ENCODE data around the gene MTMR1. TPM values are rescaled to one million over a fixed set of nuclear protein-coding genes. Genes with fewer than 3 reads are reported as not detected.

Gene MTMR1
- total RNA-seq, 1 experiment from 2014 or later: 23.6 TPM

DNA sequence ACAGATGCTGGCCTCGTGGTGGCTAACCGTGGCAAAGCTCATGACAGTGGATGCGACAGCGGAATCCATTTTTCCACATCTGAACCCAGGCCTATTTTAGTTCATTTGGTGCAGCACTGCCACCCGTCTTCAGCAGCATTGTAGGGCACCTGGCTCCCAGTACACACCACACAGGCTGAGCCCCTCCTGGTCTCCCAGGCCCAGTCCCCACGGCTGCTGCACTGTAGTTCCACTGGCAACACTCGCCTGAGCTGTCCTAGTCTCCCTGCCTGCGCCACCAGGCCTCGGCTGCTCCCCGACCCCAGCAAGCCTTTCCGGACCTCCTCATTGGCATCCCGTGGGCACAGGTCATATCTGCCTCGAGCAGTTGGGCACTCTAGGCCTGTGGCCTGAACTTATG lies 76.2 kb downstream of the MTMR1 start:
- Histone ChIP-seq H3K36me3 (ENCODE audit: insufficient read depth, low read length, poor library complexity, severe bottlenecking) (no peaks in the 10 kb centered on the region), H3K27ac (ENCODE audit: low read depth, low read length, poor library complexity, severe bottlenecking) (no peak overlapping the region), H3K9me3 (ENCODE audit: low read depth, low read length, poor library complexity, severe bottlenecking) (no peaks in the 10 kb centered on the region), H3K4me1 (ENCODE audit: insufficient read depth, low read length, poor library complexity, severe bottlenecking) (no peaks in the 10 kb centered on the region), H3K27me3 (replicated peaks; ENCODE audit: insufficient read depth, low read depth, low read length, poor library complexity) (no peaks in the 10 kb centered on the region), H3K4me3 (ENCODE audit: low read depth, low read length, poor library complexity, severe bottlenecking) (no peak overlapping the region)
- intact Hi-C loops (cut with micrococcal nuclease; ENCODE audit: unreplicated experiment): no loop called here
- POLR2A ChIA-PET (ENCODE audit: low non-redundant PET): no interaction called here
- no peak for TF ChIP-seq EZH2 (IDR thresholded peaks at IDR 0.05; ENCODE audit: borderline replicate concordance, low read depth, low read length, poor library complexity, severe bottlenecking)
- TF ChIP-seq, protein P1, sequence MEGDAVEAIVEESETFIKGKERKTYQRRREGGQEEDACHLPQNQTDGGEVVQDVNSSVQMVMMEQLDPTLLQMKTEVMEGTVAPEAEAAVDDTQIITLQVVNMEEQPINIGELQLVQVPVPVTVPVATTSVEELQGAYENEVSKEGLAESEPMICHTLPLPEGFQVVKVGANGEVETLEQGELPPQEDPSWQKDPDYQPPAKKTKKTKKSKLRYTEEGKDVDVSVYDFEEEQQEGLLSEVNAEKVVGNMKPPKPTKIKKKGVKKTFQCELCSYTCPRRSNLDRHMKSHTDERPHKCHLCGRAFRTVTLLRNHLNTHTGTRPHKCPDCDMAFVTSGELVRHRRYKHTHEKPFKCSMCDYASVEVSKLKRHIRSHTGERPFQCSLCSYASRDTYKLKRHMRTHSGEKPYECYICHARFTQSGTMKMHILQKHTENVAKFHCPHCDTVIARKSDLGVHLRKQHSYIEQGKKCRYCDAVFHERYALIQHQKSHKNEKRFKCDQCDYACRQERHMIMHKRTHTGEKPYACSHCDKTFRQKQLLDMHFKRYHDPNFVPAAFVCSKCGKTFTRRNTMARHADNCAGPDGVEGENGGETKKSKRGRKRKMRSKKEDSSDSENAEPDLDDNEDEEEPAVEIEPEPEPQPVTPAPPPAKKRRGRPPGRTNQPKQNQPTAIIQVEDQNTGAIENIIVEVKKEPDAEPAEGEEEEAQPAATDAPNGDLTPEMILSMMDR (conservative IDR thresholded peaks at IDR 0.05; ENCODE audit: low read depth, low read length): no peak
- no peak for DNase-seq (ENCODE audit: low spot score)
- CTCF ChIA-PET: no interaction called here
- BruUV-seq (replicated peaks): no TSS peak

- H3K9me3 ChIP-seq (ENCODE audit: low read depth, low read length, poor library complexity, severe bottlenecking): no peaks in the 10 kb centered on the region
- no peak overlapping the region for H3K4me3 ChIP-seq (ENCODE audit: low read depth, low read length, poor library complexity, severe bottlenecking)
- H3K36me3 ChIP-seq (ENCODE audit: insufficient read depth, low read length, poor library complexity, severe bottlenecking): no peaks in the 10 kb centered on the region
- H3K27ac ChIP-seq (ENCODE audit: low read depth, low read length, poor library complexity, severe bottlenecking): no peak overlapping the region
- TF ChIP-seq EZH2 (IDR thresholded peaks at IDR 0.05; ENCODE audit: borderline replicate concordance, low read depth, low read length, poor library complexity, severe bottlenecking): no peak
- TF ChIP-seq, protein P1 (conservative IDR thresholded peaks at IDR 0.05; ENCODE audit: low read depth, low read length): no peak
- DNase-seq (ENCODE audit: low spot score): no peak
- no peaks in the 10 kb centered on the region for H3K27me3 ChIP-seq (replicated peaks; ENCODE audit: insufficient read depth, low read depth, low read length, poor library complexity)
- BruUV-seq (replicated peaks): no TSS peak
- H3K4me1 ChIP-seq (ENCODE audit: insufficient read depth, low read length, poor library complexity, severe bottlenecking): no peaks in the 10 kb centered on the region
- intact Hi-C loops (cut with micrococcal nuclease; ENCODE audit: unreplicated experiment): loop anchor here (5.0 kb wide), 1 partner anchor 912 kb away; no protein-coding TSS in a partner anchor
- ChIA-PET CTCF (no interaction called here), POLR2A (ENCODE audit: low non-redundant PET) (no interaction called here)
Observed at GRCh38 chrX:150770623-150771022, 77.4 kb downstream of the MTMR1 start.

DNA sequence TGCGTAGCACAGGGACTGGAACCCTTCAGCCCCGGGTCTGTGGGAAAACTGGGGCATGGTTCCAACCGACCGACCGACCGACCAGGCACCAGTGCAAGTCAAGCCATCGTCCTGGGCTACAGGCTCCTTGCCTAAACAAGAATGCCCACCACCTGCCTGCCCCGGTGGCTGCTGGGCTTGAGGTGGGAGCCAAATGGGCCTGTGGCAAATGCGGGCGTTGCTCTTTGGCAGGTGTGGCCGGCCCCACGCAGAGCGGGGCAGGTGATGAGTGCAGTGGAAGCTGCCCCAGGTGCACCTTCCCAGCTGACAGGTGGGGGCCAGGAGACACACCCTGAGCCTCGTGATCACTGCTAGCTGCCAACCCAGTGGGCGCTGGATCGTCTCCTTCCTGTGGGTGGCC lies 77.9 kb downstream of the MTMR1 start:
- intact Hi-C loops (cut with micrococcal nuclease; ENCODE audit: unreplicated experiment): loop anchor here (5.0 kb wide), 1 partner anchor 911 kb away; no protein-coding TSS in a partner anchor
- no peak for DNase-seq (ENCODE audit: low spot score)
- no peak for TF ChIP-seq EZH2 (IDR thresholded peaks at IDR 0.05; ENCODE audit: borderline replicate concordance, low read depth, low read length, poor library complexity, severe bottlenecking)
- TF ChIP-seq, protein P1 (conservative IDR thresholded peaks at IDR 0.05; ENCODE audit: low read depth, low read length): no peak
- ChIA-PET POLR2A (ENCODE audit: low non-redundant PET) (no interaction called here), CTCF (interaction anchor here (1.6 kb wide), 1 partner anchor 311 kb away, joined by 39 read pairs; no protein-coding TSS in a partner anchor)
- no peak overlapping the region for H3K4me3 ChIP-seq (ENCODE audit: low read depth, low read length, poor library complexity, severe bottlenecking)
- no peaks in the 10 kb centered on the region for H3K27me3 ChIP-seq (replicated peaks; ENCODE audit: insufficient read depth, low read depth, low read length, poor library complexity)
- no peaks in the 10 kb centered on the region for H3K4me1 ChIP-seq (ENCODE audit: insufficient read depth, low read length, poor library complexity, severe bottlenecking)
- no TSS peak for BruUV-seq (replicated peaks)
- no peaks in the 10 kb centered on the region for H3K36me3 ChIP-seq (ENCODE audit: insufficient read depth, low read length, poor library complexity, severe bottlenecking)
- H3K9me3 ChIP-seq (ENCODE audit: low read depth, low read length, poor library complexity, severe bottlenecking): no peaks in the 10 kb centered on the region
- no peak overlapping the region for H3K27ac ChIP-seq (ENCODE audit: low read depth, low read length, poor library complexity, severe bottlenecking)

Data from A673 (cell line).